Esophagus squamous epithelium (tissue), 5 donors: Measurements from ENCODE around the gene CDH20. TPM values are rescaled to one million over a fixed set of nuclear protein-coding genes. Genes with fewer than 3 reads are reported as not detected.

Experiments used
- DNase-seq: peaks from one replicate; lab custom pipeline; 2025; lab: John Stamatoyannopoulos, UW
- H3K27ac ChIP-seq, 4 donors: fragments of 200-600 bp; sonication (generic); one replicate each; pipeline ENCODE4 v1.5.1; 2016 to 2019; ENCODE audit warnings: mild to moderate bottlenecking in 1 of 4
- H3K27me3 ChIP-seq, 4 donors: fragments of 200-600 bp; sonication (generic); 1 replicate in 3 of 4; 2 replicates in 1 of 4; pipeline versions ENCODE4 v1.5.1 to v1.6.0; 2017 to 2021; ENCODE audit warnings: antibody characterized with exemption in 1 of 4
- H3K36me3 ChIP-seq, 3 donors: fragments of 200-600 bp; sonication (generic); one replicate each; pipeline ENCODE4 v1.5.1; 2016 to 2019
- H3K4me1 ChIP-seq, 3 donors: fragments of 200-600 bp; sonication (generic); one replicate each; pipeline ENCODE4 v1.5.1; 2017 to 2019
- H3K4me3 ChIP-seq, 4 donors: fragments of 200-600 bp; sonication (generic); 1 replicate in 3 of 4; 2 replicates in 1 of 4; pipeline ENCODE4 v1.5.1; 2016 to 2019; ENCODE audit warnings: mild to moderate bottlenecking in 2 of 4, moderate library complexity in 1 of 4
- H3K9me3 ChIP-seq, 3 donors: fragments of 200-600 bp; sonication (generic); one replicate each; pipeline ENCODE4 v1.5.1; 2016 to 2019
- POLR2A ChIP-seq, 4 donors: fragments of 450-650 bp; IDR thresholded peaks; one replicate each; pipeline ENCODE4 v1.6.1; 2017; ENCODE audit warnings: antibody characterized with exemption in 4 of 4, mild to moderate bottlenecking in 4 of 4, moderate library complexity in 3 of 4
- WGBS, 2 donors: methylation state at CpG; one replicate each; pipeline ENCODE4 v1.1.5; 2018; 5-methylcytosine and 5-hydroxymethylcytosine counted together
- intact Hi-C: fragments of 100-400 bp; cut with DNase I; formaldehyde crosslinking; loops from one replicate; pipeline ENCODE4 v1.15.0; 2022
- total RNA-seq, 4 donors: library from RNA; depleted of rRNA; stranded (reverse); fragments of >200 nt; gene quantifications; one replicate each; pipeline ENCODE4 v1.1.0, GENCODE V29; 2016
- TF ChIP-seq, protein P1 (sequence below), 6 experiments: fragments of 450-650 bp in 4 of 6; fragments of 200-600 bp in 2 of 6; sonication (generic) in 2 of 6; IDR thresholded peaks; one replicate each; pipeline ENCODE4 v1.5.1; 2016 to 2019; ENCODE audit warnings: antibody characterized with exemption in 6 of 6, mild to moderate bottlenecking in 4 of 6, moderate library complexity in 4 of 6
- donor health status: DM: yes; HTN: yes; CAD: no.

The CDH20 gene
- total RNA-seq, 4 donors from 2014 or later = 0.23 to 3.4 TPM; not detected in 2

- TF ChIP-seq, protein P1, sequence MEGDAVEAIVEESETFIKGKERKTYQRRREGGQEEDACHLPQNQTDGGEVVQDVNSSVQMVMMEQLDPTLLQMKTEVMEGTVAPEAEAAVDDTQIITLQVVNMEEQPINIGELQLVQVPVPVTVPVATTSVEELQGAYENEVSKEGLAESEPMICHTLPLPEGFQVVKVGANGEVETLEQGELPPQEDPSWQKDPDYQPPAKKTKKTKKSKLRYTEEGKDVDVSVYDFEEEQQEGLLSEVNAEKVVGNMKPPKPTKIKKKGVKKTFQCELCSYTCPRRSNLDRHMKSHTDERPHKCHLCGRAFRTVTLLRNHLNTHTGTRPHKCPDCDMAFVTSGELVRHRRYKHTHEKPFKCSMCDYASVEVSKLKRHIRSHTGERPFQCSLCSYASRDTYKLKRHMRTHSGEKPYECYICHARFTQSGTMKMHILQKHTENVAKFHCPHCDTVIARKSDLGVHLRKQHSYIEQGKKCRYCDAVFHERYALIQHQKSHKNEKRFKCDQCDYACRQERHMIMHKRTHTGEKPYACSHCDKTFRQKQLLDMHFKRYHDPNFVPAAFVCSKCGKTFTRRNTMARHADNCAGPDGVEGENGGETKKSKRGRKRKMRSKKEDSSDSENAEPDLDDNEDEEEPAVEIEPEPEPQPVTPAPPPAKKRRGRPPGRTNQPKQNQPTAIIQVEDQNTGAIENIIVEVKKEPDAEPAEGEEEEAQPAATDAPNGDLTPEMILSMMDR (IDR thresholded peaks at IDR 0.05) = no peak
- no peak for TF ChIP-seq POLR2A (IDR thresholded peaks at IDR 0.05)
- Histone ChIP-seq H3K36me3 (no peaks in the 10 kb centered on the region), H3K9me3 (no peaks in the 10 kb centered on the region), H3K4me1 (peaks cover 0 to 34% (median 0%) of the 10 kb centered on the region in 3 donors), H3K27me3 (no peaks in the 10 kb centered on the region), H3K4me3 (no peak overlapping the region), H3K27ac (no peak overlapping the region)
- no peak for DNase-seq
- intact Hi-C loops = no loop called here
- 33 to 68% methylated on average over 1 of the region's 1 CpG for WGBS, 2 donors
Measured at GRCh38 chr18:61543518-61543917, 210.3 kb downstream of the CDH20 start.

DNA sequence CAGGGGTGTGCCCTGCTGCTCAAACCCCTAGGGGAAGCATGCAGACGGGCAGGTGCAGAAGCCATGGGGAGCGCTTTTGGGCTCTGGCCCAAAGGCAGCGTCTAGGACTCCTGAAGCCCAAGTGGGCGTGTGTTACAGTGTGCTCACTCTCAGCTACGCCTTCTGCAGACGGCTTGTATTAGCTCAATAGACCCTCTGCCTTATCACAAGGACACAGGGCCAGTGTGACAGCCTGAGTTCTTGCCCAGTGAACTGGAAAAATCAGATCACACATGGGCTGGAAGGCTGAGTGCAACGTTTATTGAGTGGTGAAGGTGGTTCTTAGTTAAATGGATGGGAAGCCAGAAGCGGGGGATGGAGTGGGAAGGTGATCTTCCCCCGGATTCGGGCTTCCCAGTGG, 210.9 kb downstream of the CDH20 start:
- TF ChIP-seq POLR2A (IDR thresholded peaks at IDR 0.05) = no peak
- TF ChIP-seq, protein P1 (IDR thresholded peaks at IDR 0.05) = no peak
- no peak for DNase-seq
- Histone ChIP-seq H3K9me3 (no peaks in the 10 kb centered on the region), H3K4me1 (peaks cover 0 to 34% (median 0%) of the 10 kb centered on the region in 3 donors), H3K4me3 (no peak overlapping the region), H3K27ac (no peak overlapping the region), H3K27me3 (no peaks in the 10 kb centered on the region), H3K36me3 (no peaks in the 10 kb centered on the region)
- intact Hi-C loops = no loop called here
- 67 to 78% methylated on average over 4 to 6 of the region's 10 CpGs for WGBS, 2 donors

- TF ChIP-seq, protein P1 (IDR thresholded peaks at IDR 0.05) = no peak
- TF ChIP-seq POLR2A (IDR thresholded peaks at IDR 0.05) = no peak
Measured at GRCh38 chr18:61545281-61546245, 212.3 kb downstream of the CDH20 start.

DNA sequence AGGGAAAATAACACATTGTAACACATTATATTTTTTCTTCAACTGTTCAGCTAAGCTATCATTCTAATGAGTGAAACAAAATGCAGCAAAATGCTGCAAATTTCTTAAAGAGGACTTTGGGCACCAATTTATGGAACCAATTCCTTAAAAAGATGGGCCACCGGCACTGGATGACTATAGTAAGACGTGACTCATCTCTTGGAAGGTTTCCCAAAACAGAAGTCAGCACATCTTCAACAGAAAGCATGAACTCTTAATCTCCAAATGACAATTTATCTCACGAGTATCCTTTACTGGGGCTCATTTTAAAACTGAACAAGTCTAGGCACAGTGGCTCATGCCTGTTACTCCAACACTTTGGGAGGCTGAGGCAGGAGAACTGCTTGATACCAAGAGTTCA, 213.4 kb downstream of the CDH20 start:
- 8 to 25% methylated on average over 3 of the region's 3 CpGs for WGBS, 2 donors
- Histone ChIP-seq H3K36me3 (no peaks in the 10 kb centered on the region), H3K27ac (no peak overlapping the region), H3K4me1 (peaks cover 0 to 32% (median 0%) of the 10 kb centered on the region in 3 donors), H3K9me3 (no peaks in the 10 kb centered on the region), H3K27me3 (no peaks in the 10 kb centered on the region), H3K4me3 (no peak overlapping the region)
- no peak for DNase-seq
- TF ChIP-seq, protein P1 (IDR thresholded peaks at IDR 0.05) = no peak
- TF ChIP-seq POLR2A (IDR thresholded peaks at IDR 0.05) = no peak
- intact Hi-C loops = no loop called here

More at GRCh38 chr18:61545281-61546245, 212.3 kb downstream of the CDH20 start:
- whole genome bisulfite sequencing, 2 donors = 55 to 56% methylated on average over 8 to 9 of the region's 9 CpGs
- no peak for DNase-seq
- intact Hi-C loops = no loop called here
- Histone ChIP-seq H3K27me3 (no peaks in the 10 kb centered on the region), H3K27ac (no peak overlapping the region), H3K9me3 (no peaks in the 10 kb centered on the region), H3K4me1 (peaks cover 0 to 34% (median 0%) of the 10 kb centered on the region in 3 donors), H3K4me3 (no peak overlapping the region), H3K36me3 (no peaks in the 10 kb centered on the region)

DNA sequence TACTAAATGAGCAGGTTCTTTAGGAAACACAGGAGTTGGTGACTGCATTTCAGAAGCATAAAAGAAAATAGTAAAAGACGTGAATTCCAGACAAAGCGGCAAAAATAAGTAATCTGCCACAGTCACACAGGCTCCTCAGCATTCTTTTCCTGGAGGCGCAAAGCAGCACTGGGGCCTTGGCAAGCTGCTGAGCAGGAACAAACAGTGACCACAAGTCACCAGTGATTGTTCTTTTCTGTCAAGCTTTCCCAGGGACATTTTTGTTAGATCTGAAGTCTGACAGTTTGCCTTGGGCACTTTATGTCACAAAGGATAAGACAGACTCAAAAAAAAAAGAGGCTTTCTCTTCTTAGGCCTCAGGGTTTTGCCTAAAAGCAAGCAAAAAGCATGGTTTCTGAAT, 216.2 kb downstream of the CDH20 start:
- no peak overlapping the region for H3K4me3 ChIP-seq
- WGBS, 2 donors = 69 to 84% methylated on average over 3 of the region's 3 CpGs
- H3K9me3 ChIP-seq = no peaks in the 10 kb centered on the region
- no peak for DNase-seq
- intact Hi-C loops = no loop called here
- TF ChIP-seq POLR2A (IDR thresholded peaks at IDR 0.05) = no peak
- TF ChIP-seq, protein P1 (IDR thresholded peaks at IDR 0.05) = no peak
- no peak overlapping the region for H3K27ac ChIP-seq
- H3K4me1 ChIP-seq = peaks cover 0 to 27% (median 0%) of the 10 kb centered on the region in 3 donors
- H3K27me3 ChIP-seq = no peaks in the 10 kb centered on the region
- H3K36me3 ChIP-seq = no peaks in the 10 kb centered on the region
